Middle frontal gyrus (tissue), 1 donor: ENCODE data around the gene HOXC6.

Experiments used
- DNase-seq: peaks from one replicate; pipeline ENCODE4 v3.0.0-alpha.2; 2015; ENCODE audit warnings: low spot score; ENCODE audit errors: extremely low spot score

Gene HOXC6

DNA sequence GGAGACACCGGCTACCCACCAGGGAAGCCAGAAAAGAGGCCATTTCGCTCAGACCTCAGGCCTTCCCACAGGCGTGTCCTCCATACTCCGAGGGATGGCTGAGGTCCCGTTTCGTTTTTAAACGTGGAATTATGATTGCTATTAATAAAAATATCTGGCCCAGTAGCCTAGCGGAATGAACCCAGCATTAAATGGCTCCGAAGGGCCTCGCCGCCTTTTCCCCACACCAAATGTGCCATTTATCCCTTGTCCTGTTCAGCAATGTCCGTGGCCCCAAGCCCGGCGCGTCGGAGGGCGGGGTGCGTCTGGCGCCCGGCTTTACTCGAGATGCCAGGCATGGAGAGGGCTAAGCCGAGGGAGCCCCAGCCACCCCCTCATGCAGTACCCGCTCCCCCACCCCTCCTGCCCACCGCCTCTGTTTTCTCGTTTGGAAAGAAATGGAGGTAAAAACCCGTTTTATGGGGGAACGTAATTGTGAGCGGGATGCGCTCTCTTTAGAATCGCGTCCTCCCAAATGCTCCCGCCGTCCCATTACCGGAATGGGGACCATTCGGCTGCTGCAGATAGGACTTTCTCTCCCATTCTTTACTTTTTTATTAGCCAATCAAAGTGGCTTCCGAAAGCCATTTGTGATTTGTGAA is 13.7 kb upstream of the HOXC6 start:
- no peak for DNase-seq

DNA sequence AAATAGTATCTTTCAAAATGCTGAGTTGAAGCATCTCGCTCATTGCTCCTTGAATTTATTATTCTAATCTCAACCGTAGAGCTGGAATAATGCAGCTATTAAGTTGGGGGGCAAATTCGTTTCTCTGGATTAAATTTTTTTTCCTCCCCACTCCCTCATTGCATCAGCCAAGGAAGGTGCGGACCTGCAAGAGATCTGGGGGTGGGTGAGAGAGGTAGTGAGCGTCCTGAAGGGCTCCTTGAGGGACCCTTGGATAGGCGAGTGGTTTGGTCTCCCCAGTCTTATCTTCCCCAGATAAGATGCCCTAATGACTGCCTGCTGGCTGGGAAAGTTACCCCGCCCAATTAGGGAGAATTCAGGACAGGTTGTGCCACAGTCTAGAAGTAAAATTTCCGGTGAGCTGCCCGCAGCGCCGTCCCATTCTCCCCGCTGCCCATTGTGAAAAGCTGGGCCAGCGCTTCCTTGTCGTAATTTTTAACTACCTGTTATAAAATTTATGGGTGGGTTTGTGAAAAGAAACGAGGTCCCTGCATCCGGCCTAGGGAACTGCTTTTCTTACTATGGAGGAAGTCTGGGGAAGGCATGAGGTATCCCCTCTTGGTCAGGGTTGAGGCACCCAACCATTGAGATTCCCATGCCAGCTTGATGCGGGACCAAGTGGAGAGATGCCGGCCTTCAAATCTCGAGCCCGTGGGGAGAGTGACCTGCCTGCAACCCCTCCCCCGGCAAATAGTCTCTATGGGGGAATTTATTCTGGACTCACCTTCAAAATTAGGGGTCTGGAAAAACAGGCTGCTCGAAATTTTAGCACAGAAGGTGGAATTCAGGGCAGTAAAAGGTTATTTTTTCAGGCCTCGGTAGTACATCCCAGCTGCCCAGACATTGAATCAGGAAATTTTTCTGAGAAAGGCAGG is 13.0 kb upstream of the HOXC6 start:
- no peak for DNase-seq

DNA sequence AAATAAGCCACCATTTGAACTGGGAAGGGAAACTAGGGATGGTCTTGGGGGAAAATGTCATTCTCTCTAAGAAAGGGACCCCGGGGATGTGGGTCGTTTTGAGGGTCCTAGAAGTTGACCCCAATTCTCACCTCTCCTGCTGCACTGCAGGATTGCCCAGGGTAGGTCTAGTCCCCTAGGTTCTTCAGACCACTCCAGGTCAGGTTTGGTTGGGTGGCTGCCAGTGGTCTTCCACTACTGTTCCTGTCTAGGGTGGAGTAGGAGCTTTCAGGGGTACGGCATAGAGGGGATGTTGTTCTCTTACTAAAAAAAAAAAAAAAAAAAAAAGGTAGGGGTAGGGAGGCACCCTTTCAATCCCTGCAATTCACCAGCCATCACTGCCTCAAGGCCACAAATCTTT is 12.2 kb upstream of the HOXC6 start:
- no peak for DNase-seq

DNA sequence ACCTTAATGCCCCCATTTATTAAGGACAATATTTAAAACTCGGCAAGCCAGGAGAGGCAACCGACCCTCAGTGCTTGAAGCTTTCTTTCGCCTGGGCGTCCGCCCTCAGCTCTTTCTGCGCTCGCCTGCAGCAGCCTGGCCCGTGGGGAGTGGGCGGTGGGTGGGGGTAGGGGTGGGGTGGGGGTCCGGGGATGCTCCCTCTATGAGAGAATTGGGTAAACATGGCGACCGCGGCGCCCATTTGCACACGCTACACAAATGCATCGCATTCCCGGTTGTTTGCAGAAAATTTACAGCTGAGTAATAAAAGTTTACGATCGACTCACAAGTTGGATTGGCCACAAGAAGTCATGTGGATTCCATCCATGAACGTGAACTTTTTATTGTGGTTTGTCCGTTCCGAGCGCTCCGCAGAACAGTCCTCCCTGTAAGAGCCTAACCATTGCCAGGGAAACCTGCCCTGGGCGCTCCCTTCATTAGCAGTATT is 11.7 kb upstream of the HOXC6 start:
- DNase-seq, result no peak

DNA sequence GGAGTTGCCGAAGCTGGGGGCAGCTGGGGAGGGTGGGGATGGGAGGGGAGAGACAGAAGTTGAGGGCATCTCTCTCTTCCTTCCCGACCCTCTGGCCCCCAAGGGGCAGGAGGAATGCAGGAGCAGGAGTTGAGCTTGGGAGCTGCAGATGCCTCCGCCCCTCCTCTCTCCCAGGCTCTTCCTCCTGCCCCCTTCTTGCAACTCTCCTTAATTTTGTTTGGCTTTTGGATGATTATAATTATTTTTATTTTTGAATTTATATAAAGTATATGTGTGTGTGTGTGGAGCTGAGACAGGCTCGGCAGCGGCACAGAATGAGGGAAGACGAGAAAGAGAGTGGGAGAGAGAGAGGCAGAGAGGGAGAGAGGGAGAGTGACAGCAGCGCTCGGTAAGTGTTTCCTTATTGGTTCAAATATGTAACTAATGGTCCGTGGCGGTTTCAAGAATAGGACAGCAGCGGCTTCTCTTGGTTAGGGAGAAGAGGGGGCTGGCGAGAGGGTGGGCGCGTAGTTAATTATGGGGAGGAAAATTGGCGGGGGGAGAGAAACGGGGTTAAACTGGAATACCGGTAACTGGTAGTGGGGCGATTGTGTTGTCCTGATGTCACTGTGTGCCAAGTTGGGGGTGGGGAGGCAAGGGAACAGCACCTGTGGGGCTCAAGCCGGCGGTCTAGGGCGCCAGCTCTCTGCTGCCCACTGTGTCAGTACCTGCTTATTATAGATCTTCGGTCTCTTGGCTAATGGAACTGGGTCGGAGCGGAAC is 11.0 kb upstream of the HOXC6 start:
- no peak for DNase-seq

DNA sequence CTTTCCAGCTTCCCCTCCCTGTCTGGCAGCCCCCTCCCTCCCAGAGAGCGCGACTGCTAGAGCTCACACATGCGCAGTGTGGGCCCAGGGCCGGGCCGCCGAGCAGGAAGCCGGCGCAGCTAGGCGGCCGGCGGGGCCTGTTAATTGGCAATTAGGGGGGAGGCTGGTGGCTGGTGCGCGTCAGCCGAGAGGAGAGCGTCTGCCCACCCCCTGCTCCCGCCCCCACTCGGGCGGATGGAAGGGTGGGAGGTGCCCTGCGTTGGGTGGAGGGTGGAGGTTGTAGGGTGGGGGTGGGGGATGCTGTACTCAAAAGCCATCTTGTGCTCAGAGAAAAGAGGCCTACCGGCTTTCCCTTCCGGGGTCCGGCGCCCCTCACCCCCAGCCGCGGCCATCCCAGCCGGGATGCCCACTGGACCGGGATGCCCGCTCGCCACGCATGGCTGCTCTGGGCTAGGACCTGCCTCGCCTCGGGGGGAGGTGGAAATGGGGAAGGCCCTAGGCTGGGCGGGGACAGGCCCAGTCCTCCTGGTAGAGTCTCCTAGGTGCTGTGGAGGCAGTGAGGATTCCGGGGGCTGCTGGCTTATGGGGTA is 10.3 kb upstream of the HOXC6 start:
- no peak for DNase-seq

DNA sequence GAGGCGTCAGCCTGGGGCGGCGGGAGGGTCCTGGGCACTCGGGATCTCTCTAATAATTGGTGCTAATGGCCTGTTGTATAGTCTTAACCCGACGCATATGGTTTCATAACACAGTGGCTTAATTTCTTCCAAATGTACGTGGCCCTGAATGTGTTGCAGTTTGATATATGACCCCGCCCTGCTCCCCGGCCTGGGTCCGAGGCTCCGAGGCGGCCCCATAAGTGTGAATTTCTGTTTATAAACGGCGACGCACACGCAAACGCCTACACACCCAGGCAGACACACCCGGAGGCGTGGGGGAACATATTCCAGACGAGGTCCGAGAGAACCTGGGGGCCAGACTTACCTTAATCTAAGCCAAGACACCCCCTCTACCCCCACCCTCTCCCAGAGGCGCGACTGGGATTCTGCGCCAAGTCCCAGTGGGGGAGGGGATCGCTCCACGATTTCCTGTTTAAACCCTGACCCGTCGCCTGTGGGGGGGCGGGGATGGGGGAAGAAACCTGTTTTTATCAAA is 9.7 kb upstream of the HOXC6 start:
- no peak for DNase-seq

- no peak for DNase-seq
Observed at GRCh38 chr12:54019091-54019811, 9.0 kb upstream of the HOXC6 start.

DNA sequence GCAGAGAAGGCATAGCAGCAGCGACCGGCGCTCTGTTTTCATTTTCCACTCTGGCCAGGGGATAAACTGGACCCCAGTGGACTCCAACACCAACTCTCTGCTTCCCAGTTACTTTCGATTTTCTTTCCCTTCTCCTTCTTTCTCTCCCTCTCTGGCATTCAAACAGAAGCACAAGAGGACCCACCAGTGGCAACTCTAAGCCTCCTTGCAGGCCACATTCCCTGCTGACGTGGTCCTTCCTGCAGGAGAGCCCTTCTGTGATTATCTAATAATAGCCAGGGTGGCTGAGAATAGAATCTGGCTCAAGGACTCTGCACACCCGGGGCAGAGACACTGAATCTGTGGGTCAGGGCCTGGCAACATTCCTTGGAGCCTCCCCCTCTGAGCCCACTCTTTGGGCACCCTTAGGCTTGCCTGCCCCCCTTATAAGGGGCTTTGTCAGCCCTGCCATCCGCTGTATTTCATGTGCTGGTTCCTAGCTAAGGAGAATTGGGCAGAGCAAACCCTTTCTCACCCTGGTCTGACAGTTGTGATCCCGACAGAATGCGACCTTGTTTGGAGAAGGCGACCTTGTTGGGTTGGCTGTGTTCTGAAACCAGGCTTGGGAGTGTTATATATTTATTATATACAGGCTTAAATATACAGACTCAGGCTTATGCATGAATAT is 8.2 kb upstream of the HOXC6 start:
- DNase-seq, result no peak

GRCh38 chr12:54020591-54021405 is 7.4 kb upstream of the HOXC6 start:
- DNase-seq, result no peak

GRCh38 chr12:54021432-54022013 is 6.7 kb upstream of the HOXC6 start:
- DNase-seq, result no peak

DNA sequence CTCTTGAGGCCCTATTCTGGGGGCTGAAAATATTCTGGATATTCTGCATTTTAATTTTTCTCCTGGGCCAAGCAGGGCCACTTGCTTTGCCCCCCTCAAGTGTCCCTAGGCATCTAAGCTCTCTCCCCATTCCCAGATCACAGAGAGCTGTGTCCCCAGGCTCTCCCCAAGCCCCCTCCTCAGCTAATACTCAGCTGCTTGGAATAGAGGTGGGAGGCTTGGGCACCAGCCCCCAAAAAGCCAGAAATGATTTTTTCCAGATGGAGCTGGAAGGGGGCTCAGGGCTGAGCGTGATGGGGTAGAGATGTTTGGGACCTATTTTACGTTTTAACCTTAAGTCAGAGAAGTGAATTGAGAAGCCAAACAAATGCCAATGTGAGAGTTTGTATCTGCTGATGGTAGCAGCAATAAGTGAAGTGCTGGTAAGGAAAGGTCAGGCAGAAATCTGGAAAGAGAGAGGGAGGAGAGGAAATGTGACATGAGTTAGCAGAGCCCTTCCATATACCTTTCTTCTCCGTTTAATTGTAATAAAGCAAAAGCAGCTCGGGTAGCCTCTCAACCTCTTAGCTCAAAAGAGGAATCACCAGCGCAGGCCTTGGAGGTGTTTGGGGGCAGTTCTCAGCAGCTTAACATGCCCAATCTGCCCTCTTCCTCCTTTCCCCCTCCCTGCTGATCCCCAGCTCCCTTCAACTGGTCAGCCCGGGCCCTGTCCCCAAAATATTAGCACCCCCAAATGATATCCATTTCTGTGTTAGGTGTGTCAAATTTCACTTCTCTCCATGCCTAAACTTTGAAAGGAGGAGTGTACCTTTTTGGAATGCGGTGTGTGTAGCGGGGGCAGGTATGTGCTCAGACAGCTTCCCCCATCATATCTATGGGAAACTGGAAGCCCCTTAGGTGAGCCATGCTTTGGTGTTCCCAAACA is 5.0 kb upstream of the HOXC6 start:
- DNase-seq, result no peak

DNA sequence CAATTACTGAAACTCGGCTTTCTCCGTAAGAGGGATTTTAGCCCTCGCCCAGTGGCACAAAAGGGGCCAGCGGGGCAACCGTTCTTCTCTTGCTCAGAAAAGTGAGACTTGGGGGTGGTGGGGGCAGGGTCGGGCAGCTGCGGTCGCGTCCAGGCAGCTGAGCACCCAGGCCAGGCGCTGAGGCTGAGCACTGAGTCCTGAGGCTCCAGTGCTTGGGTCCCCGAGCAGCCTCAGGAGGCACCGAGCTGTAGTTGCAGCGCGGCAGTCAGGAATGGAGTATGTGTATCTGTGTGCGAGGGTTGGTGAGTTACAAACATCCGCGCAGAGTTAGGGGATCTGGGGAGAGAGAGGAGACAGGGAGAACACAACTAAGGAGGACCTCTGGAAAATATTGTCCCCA is 4.1 kb upstream of the HOXC6 start:
- no peak for DNase-seq

GRCh38 chr12:54024581-54025305 is 3.5 kb upstream of the HOXC6 start:
- no peak for DNase-seq

DNA sequence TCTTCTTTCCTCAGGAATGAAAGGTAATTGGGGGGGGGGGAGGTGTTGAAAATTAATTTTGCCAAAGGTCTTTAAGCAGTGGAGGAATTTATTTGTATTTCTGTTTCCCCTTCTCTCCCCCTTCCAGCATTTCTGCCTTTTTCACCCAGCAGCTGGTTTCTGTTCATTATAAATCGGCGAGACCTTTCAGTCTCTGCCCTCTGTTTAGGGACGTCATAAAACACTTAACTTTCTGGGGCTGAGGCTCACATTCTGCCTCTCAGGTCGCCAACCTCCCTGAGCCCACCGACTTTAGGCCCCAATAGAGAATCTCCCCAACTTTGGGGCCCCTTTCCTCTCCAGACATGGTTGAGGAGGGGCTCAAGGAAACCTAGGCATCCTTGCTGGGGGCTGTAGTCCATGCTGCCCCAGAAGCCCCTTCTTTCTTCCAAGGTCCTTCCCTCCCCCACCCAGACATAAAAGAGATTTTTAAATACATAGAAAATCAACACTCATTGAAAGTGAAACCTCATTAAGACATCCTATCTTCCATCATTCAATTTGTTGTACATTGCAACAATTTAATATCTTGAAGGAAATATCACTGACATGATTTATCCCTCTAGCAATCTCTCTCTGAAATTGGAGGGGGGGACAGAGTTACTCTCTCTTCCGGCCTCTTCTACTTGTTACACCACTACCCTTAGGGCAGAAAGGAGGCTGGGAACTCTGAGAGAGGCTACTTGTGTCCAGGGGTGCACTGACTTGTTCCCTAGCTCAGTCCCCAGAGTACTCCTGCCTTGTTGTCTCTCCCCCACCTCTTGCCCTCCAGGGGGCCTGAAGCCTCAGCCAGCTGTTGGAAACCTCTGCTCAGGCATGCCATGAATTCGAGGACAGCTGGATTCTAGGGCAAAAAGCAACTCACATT is 2.5 kb upstream of the HOXC6 start:
- no peak for DNase-seq
